Esophagus muscularis mucosa (tissue), 4 donors: ENCODE measurements around the gene TRIM40.

Experiments used
- CTCF ChIP-seq, 3 experiments: fragments of 200-600 bp in 2 of 3; fragments of 450-650 bp in 1 of 3; sonication (generic) in 2 of 3; IDR thresholded peaks; one replicate each; pipeline ENCODE4 v1.5.1; 2017 to 2019; ENCODE audit warnings: antibody characterized with exemption in 3 of 3, mild to moderate bottlenecking in 2 of 3, moderate library complexity in 1 of 3
- EP300 ChIP-seq: sonication (generic); formaldehyde crosslinking; IDR thresholded peaks from one replicate; pipeline ENCODE4 v1.6.1; 2017; ENCODE audit warnings: antibody characterized with exemption
- POLR2A ChIP-seq: fragments of 450-650 bp; IDR thresholded peaks from one replicate; pipeline ENCODE4 v1.6.1; 2017; ENCODE audit warnings: antibody characterized with exemption, moderate library complexity, mild to moderate bottlenecking, low read depth

- no peak for TF ChIP-seq CTCF (IDR thresholded peaks at IDR 0.05)
- no peak for TF ChIP-seq POLR2A
- no peak for TF ChIP-seq EP300
Observed at GRCh38 chr6:30149858-30150550, 14.1 kb downstream of the TRIM40 start.
